ENCODE data around the gene TGFB2.

DNA sequence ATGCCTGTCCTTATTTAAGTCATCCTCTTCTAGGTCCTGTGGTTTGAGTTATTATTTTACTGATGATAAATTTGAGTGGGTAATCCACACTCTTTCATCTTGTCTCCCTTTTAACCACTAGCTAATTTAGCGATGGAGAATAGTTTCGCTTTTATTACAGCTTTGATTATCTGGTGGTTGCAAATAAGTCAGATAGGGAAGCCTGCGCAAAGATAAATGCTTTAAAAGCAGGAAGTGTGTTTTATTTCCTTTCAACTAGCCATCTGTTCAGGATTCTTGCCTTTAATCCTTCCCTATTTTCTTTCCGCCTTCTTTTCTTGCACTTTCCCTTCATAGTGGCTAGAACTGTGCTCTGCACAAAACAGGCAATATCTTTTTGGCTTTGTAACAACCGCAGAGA, 129.0 kb downstream of the TGFB2 start:
- TF ChIP-seq, protein P1, sequence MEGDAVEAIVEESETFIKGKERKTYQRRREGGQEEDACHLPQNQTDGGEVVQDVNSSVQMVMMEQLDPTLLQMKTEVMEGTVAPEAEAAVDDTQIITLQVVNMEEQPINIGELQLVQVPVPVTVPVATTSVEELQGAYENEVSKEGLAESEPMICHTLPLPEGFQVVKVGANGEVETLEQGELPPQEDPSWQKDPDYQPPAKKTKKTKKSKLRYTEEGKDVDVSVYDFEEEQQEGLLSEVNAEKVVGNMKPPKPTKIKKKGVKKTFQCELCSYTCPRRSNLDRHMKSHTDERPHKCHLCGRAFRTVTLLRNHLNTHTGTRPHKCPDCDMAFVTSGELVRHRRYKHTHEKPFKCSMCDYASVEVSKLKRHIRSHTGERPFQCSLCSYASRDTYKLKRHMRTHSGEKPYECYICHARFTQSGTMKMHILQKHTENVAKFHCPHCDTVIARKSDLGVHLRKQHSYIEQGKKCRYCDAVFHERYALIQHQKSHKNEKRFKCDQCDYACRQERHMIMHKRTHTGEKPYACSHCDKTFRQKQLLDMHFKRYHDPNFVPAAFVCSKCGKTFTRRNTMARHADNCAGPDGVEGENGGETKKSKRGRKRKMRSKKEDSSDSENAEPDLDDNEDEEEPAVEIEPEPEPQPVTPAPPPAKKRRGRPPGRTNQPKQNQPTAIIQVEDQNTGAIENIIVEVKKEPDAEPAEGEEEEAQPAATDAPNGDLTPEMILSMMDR (IDR thresholded peaks at IDR 0.05; ENCODE audit: poor library complexity), result no peak
- TF ChIP-seq EZH2phosphoT487 (IDR thresholded peaks at IDR 0.05; ENCODE audit: low read depth, severe bottlenecking, unreplicated experiment) (no peak), EZH2 (IDR thresholded peaks at IDR 0.05; ENCODE audit: borderline replicate concordance) (no peak)
